GM15510 (cell line): ENCODE data around the gene ADM.

ENCODE experiments used
- POLR2A ChIP-seq: IDR thresholded peaks from 3 replicates; pipeline ENCODE4 v1.6.1; 2011; ENCODE audit warnings: borderline replicate concordance; ENCODE audit not compliant: insufficient read length; ENCODE audit errors: extremely low read depth

ADM gene

GRCh38 chr11:10317151-10317755 lies 12.4 kb downstream of the ADM start:
- no peak for TF ChIP-seq POLR2A

GRCh38 chr11:10317776-10318526 lies 13.1 kb downstream of the ADM start:
- TF ChIP-seq POLR2A: no peak

GRCh38 chr11:10318527-10318802 lies 13.6 kb downstream of the ADM start:
- no peak for TF ChIP-seq POLR2A

- no peak for TF ChIP-seq POLR2A
These were observed 15.1 kb downstream of the ADM start for GRCh38 chr11:10319702-10320558.

GRCh38 chr11:10320736-10321465 lies 16.0 kb downstream of the ADM start:
- no peak for TF ChIP-seq POLR2A

GRCh38 chr11:10322401-10322800 lies 17.5 kb downstream of the ADM start:
- no peak for TF ChIP-seq POLR2A

GRCh38 chr11:10322830-10323792 lies 18.2 kb downstream of the ADM start:
- no peak for TF ChIP-seq POLR2A

- no peak for TF ChIP-seq POLR2A
These were observed 18.9 kb downstream of the ADM start for GRCh38 chr11:10323793-10324170.

- no peak for TF ChIP-seq POLR2A
These were observed 19.6 kb downstream of the ADM start for GRCh38 chr11:10324474-10324873.

- TF ChIP-seq POLR2A: no peak
These were observed 20.6 kb downstream of the ADM start for GRCh38 chr11:10325277-10326011.

GRCh38 chr11:10326012-10326964 lies 21.4 kb downstream of the ADM start:
- TF ChIP-seq POLR2A: no peak

- no peak for TF ChIP-seq POLR2A
These were observed 22.4 kb downstream of the ADM start for GRCh38 chr11:10327254-10327653.
